ENCODE measurements around the gene PUM2.
"Not testable (repeated sequence)": the region's sequence is repeated elsewhere in the genome, so short reads cannot be mapped to it uniquely, and the experiment has no call there.

Gene PUM2

DNA sequence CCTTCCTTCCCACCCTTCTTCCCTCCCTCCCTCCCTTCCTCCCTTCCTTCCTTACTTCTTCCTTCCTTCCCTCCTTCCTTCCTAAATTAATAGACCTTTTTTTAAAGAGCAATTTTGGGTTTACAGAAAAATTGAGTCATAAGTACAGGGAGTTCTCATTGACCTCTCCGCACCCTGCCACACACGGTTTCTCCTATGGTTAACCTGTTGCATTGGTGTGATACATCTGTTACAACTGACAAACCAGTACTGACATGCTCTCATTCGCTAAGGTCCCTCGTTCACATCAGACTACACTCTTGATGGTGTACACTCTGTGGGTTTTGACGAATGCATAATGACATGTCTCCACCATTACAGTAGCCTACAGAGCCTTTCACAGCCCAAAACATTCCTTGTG is 114.1 kb downstream of the PUM2 start:
- Histone ChIP-seq H3K9ac (no peak overlapping the region), H3K4me3 (ENCODE audit: low read depth, low read length) (no peak overlapping the region), H3K4me1 (no peaks in the 10 kb centered on the region), H3K9me3 (ENCODE audit: control insufficient read depth, low read length) (no peaks in the 10 kb centered on the region), H3K36me3 (ENCODE audit: control insufficient read depth, insufficient read depth, low read length) (no peaks in the 10 kb centered on the region), H3K27ac (no peak overlapping the region), H3K79me2 (no peaks in the 10 kb centered on the region), H3K4me2 (ENCODE audit: low read length) (no peak overlapping the region), H2AFZ (no peak overlapping the region), H3K27me3 (ENCODE audit: control insufficient read depth, insufficient read depth, low read length) (no peaks in the 10 kb centered on the region)
- TF ChIP-seq, protein P1, sequence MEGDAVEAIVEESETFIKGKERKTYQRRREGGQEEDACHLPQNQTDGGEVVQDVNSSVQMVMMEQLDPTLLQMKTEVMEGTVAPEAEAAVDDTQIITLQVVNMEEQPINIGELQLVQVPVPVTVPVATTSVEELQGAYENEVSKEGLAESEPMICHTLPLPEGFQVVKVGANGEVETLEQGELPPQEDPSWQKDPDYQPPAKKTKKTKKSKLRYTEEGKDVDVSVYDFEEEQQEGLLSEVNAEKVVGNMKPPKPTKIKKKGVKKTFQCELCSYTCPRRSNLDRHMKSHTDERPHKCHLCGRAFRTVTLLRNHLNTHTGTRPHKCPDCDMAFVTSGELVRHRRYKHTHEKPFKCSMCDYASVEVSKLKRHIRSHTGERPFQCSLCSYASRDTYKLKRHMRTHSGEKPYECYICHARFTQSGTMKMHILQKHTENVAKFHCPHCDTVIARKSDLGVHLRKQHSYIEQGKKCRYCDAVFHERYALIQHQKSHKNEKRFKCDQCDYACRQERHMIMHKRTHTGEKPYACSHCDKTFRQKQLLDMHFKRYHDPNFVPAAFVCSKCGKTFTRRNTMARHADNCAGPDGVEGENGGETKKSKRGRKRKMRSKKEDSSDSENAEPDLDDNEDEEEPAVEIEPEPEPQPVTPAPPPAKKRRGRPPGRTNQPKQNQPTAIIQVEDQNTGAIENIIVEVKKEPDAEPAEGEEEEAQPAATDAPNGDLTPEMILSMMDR (IDR thresholded peaks at IDR 0.05), result no peak

DNA sequence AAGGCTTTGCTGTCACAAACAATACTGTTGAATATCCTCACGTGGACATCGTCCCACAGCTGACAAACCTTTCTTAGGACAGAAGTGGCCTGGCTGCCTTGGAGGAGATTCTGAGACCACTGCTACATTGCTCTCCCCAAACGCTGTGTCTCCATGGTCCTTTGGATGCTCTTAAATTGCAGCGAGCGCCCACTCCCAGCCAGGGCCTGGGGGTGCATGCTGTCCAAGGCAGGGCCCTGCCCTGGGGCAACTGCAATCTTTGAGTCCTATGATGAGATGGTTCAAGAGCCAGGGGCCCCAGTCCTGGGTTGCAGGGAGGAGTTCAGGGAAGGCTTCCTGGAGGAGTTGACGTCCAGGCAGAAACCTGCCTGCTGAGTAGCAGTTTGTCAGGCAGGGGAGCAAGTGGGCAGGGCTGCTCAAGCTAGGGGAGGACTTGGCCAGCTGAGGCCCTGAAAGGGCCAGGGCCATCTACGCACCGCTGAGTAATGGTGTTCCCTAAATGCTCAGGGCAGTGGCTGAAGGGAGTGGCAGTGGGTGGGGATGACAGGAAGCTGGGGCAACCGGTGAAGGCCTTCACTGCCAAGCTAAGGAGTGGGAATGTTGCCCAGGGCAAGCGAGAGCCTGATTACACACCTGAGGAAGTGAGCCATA is 114.9 kb downstream of the PUM2 start:
- Histone ChIP-seq H3K4me2 (ENCODE audit: low read length) (no peak overlapping the region), H3K9ac (no peak overlapping the region), H3K27me3 (ENCODE audit: control insufficient read depth, insufficient read depth, low read length) (no peaks in the 10 kb centered on the region), H2AFZ (no peak overlapping the region), H3K36me3 (ENCODE audit: control insufficient read depth, insufficient read depth, low read length) (no peaks in the 10 kb centered on the region), H3K79me2 (no peaks in the 10 kb centered on the region), H3K4me1 (no peaks in the 10 kb centered on the region), H3K4me3 (ENCODE audit: low read depth, low read length) (no peak overlapping the region), H3K27ac (no peak overlapping the region), H3K9me3 (ENCODE audit: control insufficient read depth, low read length) (no peaks in the 10 kb centered on the region)
- TF ChIP-seq, protein P1 (IDR thresholded peaks at IDR 0.05), result no peak

DNA sequence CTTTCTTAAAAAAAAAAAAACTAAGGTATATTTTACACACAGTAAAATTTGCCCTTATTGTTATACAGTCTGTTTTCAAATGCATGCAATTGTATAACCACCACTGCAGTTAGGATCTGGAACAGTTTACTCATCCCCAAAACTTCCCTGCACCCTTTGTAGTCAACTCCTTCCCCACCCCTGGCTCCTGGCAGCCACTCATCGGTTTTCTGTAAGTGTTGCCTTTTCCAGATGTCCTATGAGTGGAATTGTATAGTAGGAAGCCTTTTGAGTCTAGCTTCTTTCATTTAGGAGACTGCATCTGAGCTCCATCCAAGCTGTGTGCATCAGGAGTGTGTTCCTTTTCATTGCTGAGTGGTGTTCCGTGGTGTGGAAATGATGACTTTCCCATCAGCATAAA is 116.0 kb downstream of the PUM2 start:
- H3K36me3 ChIP-seq (ENCODE audit: control insufficient read depth, insufficient read depth, low read length); H3K9ac ChIP-seq; H3K4me2 ChIP-seq (ENCODE audit: low read length); H3K4me1 ChIP-seq; H3K27me3 ChIP-seq (ENCODE audit: control insufficient read depth, insufficient read depth, low read length); H3K4me3 ChIP-seq (ENCODE audit: low read depth, low read length); H3K27ac ChIP-seq; H3K9me3 ChIP-seq (ENCODE audit: control insufficient read depth, low read length); H3K79me2 ChIP-seq; H2AFZ ChIP-seq: not testable (repeated sequence)

DNA sequence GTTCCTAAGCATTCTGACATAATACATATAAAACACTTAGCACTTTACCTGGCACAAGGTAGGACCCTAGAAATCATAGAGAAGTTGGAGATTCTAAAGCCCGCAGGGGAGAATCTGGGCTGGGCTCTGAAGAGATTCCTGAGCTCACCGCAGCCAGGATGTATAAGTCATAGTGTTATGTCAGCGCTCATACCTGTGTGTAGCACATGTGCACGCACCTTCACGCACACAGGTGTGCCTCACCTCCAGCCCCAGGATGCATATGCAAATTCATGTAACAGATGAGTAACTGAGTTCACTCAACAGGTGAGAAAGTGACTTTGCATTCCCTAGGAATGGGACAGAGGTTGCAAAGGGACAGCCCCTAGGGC is 117.8 kb downstream of the PUM2 start:
- Histone ChIP-seq H3K36me3 (ENCODE audit: control insufficient read depth, insufficient read depth, low read length) (no peaks in the 10 kb centered on the region), H3K4me2 (ENCODE audit: low read length) (no peak overlapping the region), H3K27ac (no peak overlapping the region), H3K4me1 (no peaks in the 10 kb centered on the region), H3K27me3 (ENCODE audit: control insufficient read depth, insufficient read depth, low read length) (no peaks in the 10 kb centered on the region), H3K9me3 (ENCODE audit: control insufficient read depth, low read length) (no peaks in the 10 kb centered on the region), H3K79me2 (no peaks in the 10 kb centered on the region), H3K9ac (no peak overlapping the region), H2AFZ (no peak overlapping the region), H3K4me3 (ENCODE audit: low read depth, low read length) (no peak overlapping the region)
- TF ChIP-seq, protein P1 (IDR thresholded peaks at IDR 0.05), result no peak

DNA sequence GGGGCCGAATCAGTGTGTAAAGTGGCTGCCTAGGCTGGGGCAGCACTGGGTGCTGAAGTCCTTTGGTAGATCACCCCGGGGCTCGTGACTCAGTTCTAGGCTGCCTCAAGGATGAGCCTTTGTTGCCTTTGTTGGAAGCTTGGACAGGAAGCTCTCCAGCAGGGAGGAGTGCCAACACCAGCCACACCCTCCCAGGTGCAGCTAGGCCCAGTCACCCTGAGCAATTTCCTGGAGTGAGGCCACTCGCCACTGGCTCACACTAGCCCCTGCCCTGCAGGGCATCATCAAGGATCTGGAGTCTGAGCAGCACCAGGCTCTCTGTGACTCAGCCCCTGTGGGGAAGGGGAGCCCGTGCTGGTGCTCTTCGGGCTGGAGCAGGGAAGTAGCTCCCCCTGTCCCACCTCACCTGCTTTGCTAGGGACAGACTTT is 119.0 kb downstream of the PUM2 start:
- Histone ChIP-seq H3K27ac (no peak overlapping the region), H3K79me2 (no peaks in the 10 kb centered on the region)
- TF ChIP-seq, protein P1 (IDR thresholded peaks at IDR 0.05), result no peak

More for the DNA sequence above, 119.0 kb downstream of the PUM2 start:
- Histone ChIP-seq H3K4me3 (ENCODE audit: low read depth, low read length) (no peak overlapping the region), H3K4me1 (no peaks in the 10 kb centered on the region), H3K4me2 (ENCODE audit: low read length) (no peak overlapping the region), H3K9me3 (ENCODE audit: control insufficient read depth, low read length) (no peaks in the 10 kb centered on the region), H2AFZ (no peak overlapping the region), H3K9ac (no peak overlapping the region), H3K27me3 (ENCODE audit: control insufficient read depth, insufficient read depth, low read length) (no peaks in the 10 kb centered on the region), H3K36me3 (ENCODE audit: control insufficient read depth, insufficient read depth, low read length) (no peaks in the 10 kb centered on the region)
